ENCODE measurements around the gene THYN1.
"Not testable (repeated sequence)": the region's sequence is repeated elsewhere in the genome, so short reads cannot be mapped to it uniquely, and the experiment has no call there.

The THYN1 gene

GRCh38 chr11:134284349-134284748 lies 31.2 kb upstream of the THYN1 start:
- not testable (repeated sequence) for H3K27me3 ChIP-seq (ENCODE audit: insufficient read depth, low read length); H3K36me3 ChIP-seq (ENCODE audit: insufficient read depth, low read length); H3K79me2 ChIP-seq (ENCODE audit: control insufficient read depth, insufficient read depth, low read length, unreplicated experiment); H2AFZ ChIP-seq (ENCODE audit: low read length, unreplicated experiment); H3K4me3 ChIP-seq (ENCODE audit: low read depth, low read length); H3K4me1 ChIP-seq (ENCODE audit: control insufficient read depth, insufficient read depth, low read length, unreplicated experiment); H3K27ac ChIP-seq (ENCODE audit: low read depth, low read length)

- peaks cover 12% of the 10 kb centered on the region for H3K27me3 ChIP-seq (ENCODE audit: insufficient read depth, low read length)
- H3K36me3 ChIP-seq (ENCODE audit: insufficient read depth, low read length): no peaks in the 10 kb centered on the region
Observed at GRCh38 chr11:134283461-134284230, 30.5 kb upstream of the THYN1 start.

GRCh38 chr11:134282121-134283045 lies 29.2 kb upstream of the THYN1 start:
- H3K4me3 ChIP-seq (ENCODE audit: low read depth, low read length): no peak overlapping the region
- H3K36me3 ChIP-seq (ENCODE audit: insufficient read depth, low read length): no peaks in the 10 kb centered on the region
- H2AFZ ChIP-seq (ENCODE audit: low read length, unreplicated experiment): no peak overlapping the region
- H3K27ac ChIP-seq (ENCODE audit: low read depth, low read length): no peak overlapping the region
- H3K79me2 ChIP-seq (ENCODE audit: control insufficient read depth, insufficient read depth, low read length, unreplicated experiment): no peaks in the 10 kb centered on the region
- peaks cover 25% of the 10 kb centered on the region for H3K27me3 ChIP-seq (ENCODE audit: insufficient read depth, low read length)
- no peaks in the 10 kb centered on the region for H3K4me1 ChIP-seq (ENCODE audit: control insufficient read depth, insufficient read depth, low read length, unreplicated experiment)

More at GRCh38 chr11:134283461-134284230, 30.5 kb upstream of the THYN1 start:
- Histone ChIP-seq H3K4me1 (ENCODE audit: control insufficient read depth, insufficient read depth, low read length, unreplicated experiment) (no peaks in the 10 kb centered on the region), H3K79me2 (ENCODE audit: control insufficient read depth, insufficient read depth, low read length, unreplicated experiment) (no peaks in the 10 kb centered on the region), H3K4me3 (ENCODE audit: low read depth, low read length) (no peak overlapping the region), H2AFZ (ENCODE audit: low read length, unreplicated experiment) (no peak overlapping the region), H3K27ac (ENCODE audit: low read depth, low read length) (no peak overlapping the region)

- H3K79me2 ChIP-seq (ENCODE audit: control insufficient read depth, insufficient read depth, low read length, unreplicated experiment); H3K4me1 ChIP-seq (ENCODE audit: control insufficient read depth, insufficient read depth, low read length, unreplicated experiment); H3K36me3 ChIP-seq (ENCODE audit: insufficient read depth, low read length); H2AFZ ChIP-seq (ENCODE audit: low read length, unreplicated experiment); H3K4me3 ChIP-seq (ENCODE audit: low read depth, low read length); H3K27ac ChIP-seq (ENCODE audit: low read depth, low read length): not testable (repeated sequence)
- H3K27me3 ChIP-seq (ENCODE audit: insufficient read depth, low read length): peaks cover 33% of the 10 kb centered on the region
Observed at GRCh38 chr11:134281635-134282034, 28.5 kb upstream of the THYN1 start.

- H3K27ac ChIP-seq (ENCODE audit: low read depth, low read length): no peak overlapping the region
- no peak overlapping the region for H2AFZ ChIP-seq (ENCODE audit: low read length, unreplicated experiment)
- no peak overlapping the region for H3K4me3 ChIP-seq (ENCODE audit: low read depth, low read length)
- no peaks in the 10 kb centered on the region for H3K4me1 ChIP-seq (ENCODE audit: control insufficient read depth, insufficient read depth, low read length, unreplicated experiment)
- no peaks in the 10 kb centered on the region for H3K79me2 ChIP-seq (ENCODE audit: control insufficient read depth, insufficient read depth, low read length, unreplicated experiment)
- H3K36me3 ChIP-seq (ENCODE audit: insufficient read depth, low read length): no peaks in the 10 kb centered on the region
- peaks cover 65% of the 10 kb centered on the region for H3K27me3 ChIP-seq (ENCODE audit: insufficient read depth, low read length)
Observed at GRCh38 chr11:134278356-134278755, 25.2 kb upstream of the THYN1 start.

- H3K27me3 ChIP-seq (ENCODE audit: insufficient read depth, low read length): peaks cover 75% of the 10 kb centered on the region
- no peak overlapping the region for H3K4me3 ChIP-seq (ENCODE audit: low read depth, low read length)
- peak overlapping the region; percentile 12 for H2AFZ ChIP-seq (ENCODE audit: low read length, unreplicated experiment)
- no peaks in the 10 kb centered on the region for H3K4me1 ChIP-seq (ENCODE audit: control insufficient read depth, insufficient read depth, low read length, unreplicated experiment)
- no peaks in the 10 kb centered on the region for H3K79me2 ChIP-seq (ENCODE audit: control insufficient read depth, insufficient read depth, low read length, unreplicated experiment)
- no peaks in the 10 kb centered on the region for H3K36me3 ChIP-seq (ENCODE audit: insufficient read depth, low read length)
- H3K27ac ChIP-seq (ENCODE audit: low read depth, low read length): no peak overlapping the region
Observed at GRCh38 chr11:134277183-134278001, 24.2 kb upstream of the THYN1 start.

- Histone ChIP-seq H3K27me3 (ENCODE audit: insufficient read depth, low read length) (peaks cover 83% of the 10 kb centered on the region), H3K4me1 (ENCODE audit: control insufficient read depth, insufficient read depth, low read length, unreplicated experiment) (no peaks in the 10 kb centered on the region), H2AFZ (ENCODE audit: low read length, unreplicated experiment) (peak overlapping the region; percentile 12), H3K4me3 (ENCODE audit: low read depth, low read length) (no peak overlapping the region), H3K79me2 (ENCODE audit: control insufficient read depth, insufficient read depth, low read length, unreplicated experiment) (no peaks in the 10 kb centered on the region), H3K27ac (ENCODE audit: low read depth, low read length) (no peak overlapping the region), H3K36me3 (ENCODE audit: insufficient read depth, low read length) (no peaks in the 10 kb centered on the region)
Observed at GRCh38 chr11:134276396-134277182, 23.4 kb upstream of the THYN1 start.

- no peak within 1 kb of the TSS for H3K27ac ChIP-seq (ENCODE audit: low read depth, low read length)
- no peaks in the 10 kb centered on the region for H3K36me3 ChIP-seq (ENCODE audit: insufficient read depth, low read length)
- H3K27me3 ChIP-seq (ENCODE audit: insufficient read depth, low read length): peaks cover 88% of the 10 kb centered on the region
- H2AFZ ChIP-seq (ENCODE audit: low read length, unreplicated experiment): peak within 1 kb of the TSS; percentile 12
- H3K4me3 ChIP-seq (ENCODE audit: low read depth, low read length): no peak within 1 kb of the TSS
- H3K79me2 ChIP-seq (ENCODE audit: control insufficient read depth, insufficient read depth, low read length, unreplicated experiment): no peaks in the 10 kb centered on the region
- H3K4me1 ChIP-seq (ENCODE audit: control insufficient read depth, insufficient read depth, low read length, unreplicated experiment): no peaks in the 10 kb centered on the region
Observed at GRCh38 chr11:134275534-134276395, 22.6 kb upstream of the THYN1 start, which contains the start of gene GLB1L3. Gene GLB1L3 (plus strand): TSS chr11:134276379. CDS start chr11:134276741, 362 bp downstream.

- Histone ChIP-seq H3K4me1 (ENCODE audit: control insufficient read depth, insufficient read depth, low read length, unreplicated experiment) (no peaks in the 10 kb centered on the region), H2AFZ (ENCODE audit: low read length, unreplicated experiment) (no peak overlapping the region), H3K79me2 (ENCODE audit: control insufficient read depth, insufficient read depth, low read length, unreplicated experiment) (no peaks in the 10 kb centered on the region), H3K27me3 (ENCODE audit: insufficient read depth, low read length) (peaks cover 85% of the 10 kb centered on the region), H3K27ac (ENCODE audit: low read depth, low read length) (no peak overlapping the region), H3K4me3 (ENCODE audit: low read depth, low read length) (no peak overlapping the region), H3K36me3 (ENCODE audit: insufficient read depth, low read length) (no peaks in the 10 kb centered on the region)
Observed at GRCh38 chr11:134275188-134275533, 22.0 kb upstream of the THYN1 start.

Measured in ACC112 (cell line).